HepG2 (cell line): ENCODE data around the gene MPV17L.
"Not testable (repeated sequence)": the region's sequence is repeated elsewhere in the genome, so short reads cannot be mapped to it uniquely, and the experiment has no call there.

Source experiments
- FOXK2 ChIP-seq: fragments of 450-650 bp; IDR thresholded peaks from 2 replicates; pipeline ENCODE4 v1.6.1; 2016
- JUND ChIP-seq: sonication (generic); formaldehyde crosslinking; IDR thresholded peaks from 2 replicates; pipeline ENCODE4 v1.8.0; 2022; ENCODE audit warnings: mild to moderate bottlenecking, missing genetic modification reagents
- MTF1 ChIP-seq: sonication (generic); formaldehyde crosslinking; IDR thresholded peaks from 2 replicates; pipeline ENCODE4 v1.5.0; 2020; ENCODE audit warnings: missing genetic modification reagents
- RBM39 ChIP-seq: fragments of 200-400 bp; formaldehyde crosslinking; IDR thresholded peaks from one replicate; pipeline ENCODE4 v1.6.1; 2018; ENCODE audit warnings: antibody characterized with exemption, mild to moderate bottlenecking, low read depth, low read length; ENCODE audit not compliant: poor library complexity, severe bottlenecking
- REPIN1 ChIP-seq: sonication (generic); formaldehyde crosslinking; IDR thresholded peaks from 2 replicates; pipeline ENCODE4 v1.8.0; 2022; ENCODE audit warnings: missing genetic modification reagents, low read depth, mild to moderate bottlenecking, borderline replicate concordance
- SP140L ChIP-seq: sonication (generic); formaldehyde crosslinking; IDR thresholded peaks from 2 replicates; pipeline ENCODE4 v1.4.0; 2020; ENCODE audit warnings: missing genetic modification reagents, borderline replicate concordance
- SP2 ChIP-seq: sonication (generic); formaldehyde crosslinking; IDR thresholded peaks from 2 replicates; pipeline ENCODE4 v1.5.1; 2020; ENCODE audit warnings: mild to moderate bottlenecking, missing genetic modification reagents
- TARDBP ChIP-seq: sonication (generic); formaldehyde crosslinking; IDR thresholded peaks from 2 replicates; pipeline ENCODE4 v1.8.0; 2022; ENCODE audit warnings: mild to moderate bottlenecking, missing genetic modification reagents
- ZNF24 ChIP-seq: fragments of 450-650 bp; IDR thresholded peaks from 2 replicates; pipeline ENCODE4 v1.6.1; 2017; ENCODE audit warnings: antibody characterized with exemption, mild to moderate bottlenecking
- ZNF335 ChIP-seq: sonication (generic); formaldehyde crosslinking; IDR thresholded peaks from 2 replicates; pipeline ENCODE4 v1.4.0; 2020; ENCODE audit warnings: missing genetic modification reagents
- ZNF546 ChIP-seq: sonication (generic); formaldehyde crosslinking; conservative IDR thresholded peaks from 2 replicates; pipeline ENCODE4 v1.8.1; 2023; ENCODE audit warnings: mild to moderate bottlenecking, missing genetic modification reagents
- ZNF7 ChIP-seq: IDR thresholded peaks from 2 replicates; pipeline ENCODE4 v1.6.1; 2016; ENCODE audit warnings: missing biosample characterization, missing genetic modification reagents
- TF ChIP-seq, protein P1 (sequence below): sonication (generic); formaldehyde crosslinking; IDR thresholded peaks from 2 replicates; pipeline ENCODE4 v1.4.0; 2020; ENCODE audit warnings: mild to moderate bottlenecking, missing genetic modification reagents

GRCh38 chr16:15454933-15455332 is 59.4 kb downstream of the MPV17L start:
- not testable (repeated sequence) for TF ChIP-seq JUND (CRISPR knock-in tag); ZNF24; ZNF335 (CRISPR knock-in tag); TARDBP (CRISPR knock-in tag); ZNF546; SP2 (CRISPR knock-in tag); MTF1 (CRISPR knock-in tag); REPIN1 (CRISPR knock-in tag); RBM39; SP140L (CRISPR knock-in tag); FOXK2; ZNF7
- TF ChIP-seq, protein P1, sequence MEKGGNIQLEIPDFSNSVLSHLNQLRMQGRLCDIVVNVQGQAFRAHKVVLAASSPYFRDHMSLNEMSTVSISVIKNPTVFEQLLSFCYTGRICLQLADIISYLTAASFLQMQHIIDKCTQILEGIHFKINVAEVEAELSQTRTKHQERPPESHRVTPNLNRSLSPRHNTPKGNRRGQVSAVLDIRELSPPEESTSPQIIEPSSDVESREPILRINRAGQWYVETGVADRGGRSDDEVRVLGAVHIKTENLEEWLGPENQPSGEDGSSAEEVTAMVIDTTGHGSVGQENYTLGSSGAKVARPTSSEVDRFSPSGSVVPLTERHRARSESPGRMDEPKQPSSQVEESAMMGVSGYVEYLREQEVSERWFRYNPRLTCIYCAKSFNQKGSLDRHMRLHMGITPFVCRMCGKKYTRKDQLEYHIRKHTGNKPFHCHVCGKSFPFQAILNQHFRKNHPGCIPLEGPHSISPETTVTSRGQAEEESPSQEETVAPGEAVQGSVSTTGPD (CRISPR knock-in tag): not testable (repeated sequence)
